WTC11 (cell line): ENCODE measurements around the gene SEMA5B. TPM values are rescaled to one million over a fixed set of nuclear protein-coding genes. Genes with fewer than 3 reads are reported as not detected.

ENCODE experiments used
- ATAC-seq: fragments of 200-7000 bp; cut with Tn5 transposase; 2 replicates; pipeline ENCODE4 v1.10.0; 2021; ENCODE audit warnings: mild to moderate bottlenecking, moderate library complexity
- CTCF ChIA-PET: fragments of 300-600 bp; sonication (Branson Sonifier 250); formaldehyde crosslinking; loops from one replicate; lab custom pipeline; 2021; ENCODE audit warnings: antibody characterized with exemption; lab: Charles Lee
- POLR2A ChIA-PET: fragments of 350-600 bp; sonication (Branson Sonifier 250); formaldehyde crosslinking; loops from one replicate; lab custom pipeline; 2021; ENCODE audit warnings: antibody characterized with exemption; lab: Charles Lee
- DNase-seq: peaks from one replicate; pipeline ENCODE4 v3.0.0; 2021; ENCODE audit warnings: low spot score
- H3K27ac Mint-ChIP-seq: 2 replicates; pipeline ENCODE4 v1.8.0; 2021; ENCODE audit warnings: mixed read lengths
- H3K27me3 Mint-ChIP-seq: 2 replicates; pipeline ENCODE4 v1.8.0; 2021; ENCODE audit warnings: low read depth, mild to moderate bottlenecking, moderate library complexity, mixed read lengths
- H3K36me3 Mint-ChIP-seq: 2 replicates; pipeline ENCODE4 v1.8.0; 2021; ENCODE audit warnings: mixed read lengths
- H3K4me1 Mint-ChIP-seq: 2 replicates; pipeline ENCODE4 v1.8.0; 2022; ENCODE audit warnings: mixed read lengths
- H3K4me3 Mint-ChIP-seq: 2 replicates; pipeline ENCODE4 v1.8.0; 2021; ENCODE audit warnings: mild to moderate bottlenecking, moderate library complexity, mixed read lengths
- H3K9me3 Mint-ChIP-seq: 2 replicates; pipeline ENCODE4 v1.8.0; 2021; ENCODE audit warnings: mixed read lengths
- ATF3 ChIP-seq: sonication (generic); formaldehyde crosslinking; conservative IDR thresholded peaks from 2 replicates; pipeline ENCODE4 v1.8.1; 2022; ENCODE audit warnings: mild to moderate bottlenecking, missing genetic modification reagents
- CDX4 ChIP-seq: fragments of 250-450 bp; sonication (Bioruptor Pico); IDR thresholded peaks from 2 replicates; pipeline ENCODE4 v1.9.0; 2021; ENCODE audit warnings: moderate library complexity, mild to moderate bottlenecking, inconsistent platforms, borderline replicate concordance
- CREB1 ChIP-seq: sonication (generic); formaldehyde crosslinking; IDR thresholded peaks from 2 replicates; pipeline ENCODE4 v1.8.0; 2023; ENCODE audit warnings: mild to moderate bottlenecking, missing genetic modification reagents
- ELF4 ChIP-seq: sonication (generic); formaldehyde crosslinking; IDR thresholded peaks from 2 replicates; pipeline ENCODE4 v1.8.1; 2022; ENCODE audit warnings: low read depth, mild to moderate bottlenecking, moderate library complexity, missing genetic modification reagents
- EMX1 ChIP-seq: fragments of 250-450 bp; sonication (Bioruptor Pico); IDR thresholded peaks from 2 replicates; pipeline ENCODE4 v1.8.0; 2021; ENCODE audit warnings: mild to moderate bottlenecking
- ESRRA ChIP-seq: sonication (generic); formaldehyde crosslinking; IDR thresholded peaks from 2 replicates; pipeline ENCODE4 v1.8.1; 2022; ENCODE audit warnings: mild to moderate bottlenecking, missing genetic modification reagents, borderline replicate concordance
- FOXK1 ChIP-seq: sonication (generic); formaldehyde crosslinking; IDR thresholded peaks from 2 replicates; pipeline ENCODE4 v1.8.0; 2022; ENCODE audit warnings: mild to moderate bottlenecking, moderate library complexity, missing genetic modification reagents
- FOXP4 ChIP-seq: sonication (generic); formaldehyde crosslinking; IDR thresholded peaks from 2 replicates; pipeline ENCODE4 v1.8.0; 2022; ENCODE audit warnings: mild to moderate bottlenecking, missing genetic modification reagents
- GABPB1 ChIP-seq: sonication (generic); formaldehyde crosslinking; IDR thresholded peaks from 2 replicates; pipeline ENCODE4 v1.8.1; 2023; ENCODE audit warnings: mild to moderate bottlenecking, missing genetic modification reagents
- GTF2I ChIP-seq: fragments of 250-450 bp; sonication (Bioruptor Pico); conservative IDR thresholded peaks from 2 replicates; pipeline ENCODE4 v1.4.0; 2021; ENCODE audit warnings: mild to moderate bottlenecking
- IRF2 ChIP-seq: sonication (generic); formaldehyde crosslinking; IDR thresholded peaks from 2 replicates; pipeline ENCODE4 v1.8.0; 2022; ENCODE audit warnings: low read depth, missing genetic modification reagents, borderline replicate concordance
- JAZF1 ChIP-seq: fragments of 250-450 bp; sonication (Bioruptor Pico); IDR thresholded peaks from 2 replicates; pipeline ENCODE4 v1.9.0; 2021; ENCODE audit warnings: moderate library complexity, mild to moderate bottlenecking, inconsistent platforms
- JUN ChIP-seq: sonication (generic); formaldehyde crosslinking; IDR thresholded peaks from 2 replicates; pipeline ENCODE4 v1.8.0; 2023; ENCODE audit warnings: mild to moderate bottlenecking, missing genetic modification reagents
- MLX ChIP-seq: sonication (generic); formaldehyde crosslinking; IDR thresholded peaks from 2 replicates; pipeline ENCODE4 v1.8.1; 2023; ENCODE audit warnings: mild to moderate bottlenecking, missing genetic modification reagents, moderate library complexity
- NR2C2 ChIP-seq: sonication (generic); formaldehyde crosslinking; IDR thresholded peaks from 2 replicates; pipeline ENCODE4 v1.8.0; 2022; ENCODE audit warnings: mild to moderate bottlenecking, missing genetic modification reagents
- NR3C1 ChIP-seq: sonication (generic); formaldehyde crosslinking; conservative IDR thresholded peaks from 2 replicates; pipeline ENCODE4 v1.8.1; 2023; ENCODE audit warnings: low read depth, mild to moderate bottlenecking, missing genetic modification reagents
- PREB ChIP-seq: sonication (generic); formaldehyde crosslinking; IDR thresholded peaks from 2 replicates; pipeline ENCODE4 v1.8.1; 2022; ENCODE audit warnings: mild to moderate bottlenecking, missing genetic modification reagents, moderate library complexity, borderline replicate concordance
- PRRX2 ChIP-seq: fragments of 250-450 bp; sonication (Bioruptor Pico); IDR thresholded peaks from 2 replicates; pipeline ENCODE4 v1.8.0; 2021; ENCODE audit warnings: mild to moderate bottlenecking
- RELA ChIP-seq: sonication (generic); formaldehyde crosslinking; IDR thresholded peaks from 2 replicates; pipeline ENCODE4 v1.8.1; 2022; ENCODE audit warnings: missing genetic modification reagents, mild to moderate bottlenecking, borderline replicate concordance
- SMAD3 ChIP-seq: sonication (generic); formaldehyde crosslinking; IDR thresholded peaks from 2 replicates; pipeline ENCODE4 v1.8.0; 2022; ENCODE audit warnings: missing genetic modification reagents, mild to moderate bottlenecking, borderline replicate concordance
- SMAD4 ChIP-seq: sonication (generic); formaldehyde crosslinking; IDR thresholded peaks from 2 replicates; pipeline ENCODE4 v1.8.0; 2022; ENCODE audit warnings: mild to moderate bottlenecking, missing genetic modification reagents
- SP1 ChIP-seq: sonication (generic); formaldehyde crosslinking; conservative IDR thresholded peaks from 2 replicates; pipeline ENCODE4 v1.8.1; 2022; ENCODE audit warnings: missing genetic modification reagents
- TEAD1 ChIP-seq: sonication (generic); formaldehyde crosslinking; IDR thresholded peaks from 2 replicates; pipeline ENCODE4 v1.8.0; 2022; ENCODE audit warnings: mild to moderate bottlenecking, missing genetic modification reagents
- ZBTB43 ChIP-seq: sonication (generic); formaldehyde crosslinking; IDR thresholded peaks from 2 replicates; pipeline ENCODE4 v1.8.1; 2023; ENCODE audit warnings: mild to moderate bottlenecking, missing genetic modification reagents
- ZNF138 ChIP-seq: sonication (generic); formaldehyde crosslinking; conservative IDR thresholded peaks from 2 replicates; pipeline ENCODE4 v1.8.1; 2022; ENCODE audit warnings: mild to moderate bottlenecking, moderate library complexity, missing genetic modification reagents
- ZNF317 ChIP-seq: sonication (generic); formaldehyde crosslinking; IDR thresholded peaks from 2 replicates; pipeline ENCODE4 v1.8.1; 2023; ENCODE audit warnings: low read depth, mild to moderate bottlenecking, moderate library complexity, missing genetic modification reagents, borderline replicate concordance
- ZNF423 ChIP-seq: fragments of 250-450 bp; sonication (Bioruptor Pico); IDR thresholded peaks from 2 replicates; pipeline ENCODE4 v2.1.2; 2022; ENCODE audit warnings: mild to moderate bottlenecking, moderate library complexity
- total RNA-seq: library from RNA; stranded (reverse); gene quantifications from 3 replicates; pipeline ENCODE4 v1.2.3, GENCODE V29; 2021
- TF ChIP-seq, protein P1 (sequence below): fragments of 250-450 bp; sonication (Bioruptor Pico); IDR thresholded peaks from 2 replicates; pipeline ENCODE4 v1.9.0; 2021; ENCODE audit warnings: mild to moderate bottlenecking
- TF ChIP-seq, protein P2 (sequence below): sonication (generic); formaldehyde crosslinking; IDR thresholded peaks from 2 replicates; pipeline ENCODE4 v1.8.0; 2022; ENCODE audit warnings: missing genetic modification reagents

The SEMA5B gene
- total RNA-seq, 1 experiment from 2014 or later = 20.7 TPM

GRCh38 chr3:123053107-123053506 is 25.5 kb upstream of the SEMA5B start:
- H3K27ac Mint-ChIP-seq = no peak overlapping the region
- TF ChIP-seq CREB1 (CRISPR knock-in tag) = no peak
- TF ChIP-seq, protein P1, sequence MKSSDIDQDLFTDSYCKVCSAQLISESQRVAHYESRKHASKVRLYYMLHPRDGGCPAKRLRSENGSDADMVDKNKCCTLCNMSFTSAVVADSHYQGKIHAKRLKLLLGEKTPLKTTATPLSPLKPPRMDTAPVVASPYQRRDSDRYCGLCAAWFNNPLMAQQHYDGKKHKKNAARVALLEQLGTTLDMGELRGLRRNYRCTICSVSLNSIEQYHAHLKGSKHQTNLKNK (CRISPR knock-in tag) = no peak
- no peak for TF ChIP-seq ZNF423 (CRISPR knock-in tag)
- TF ChIP-seq FOXK1 (CRISPR knock-in tag) = no peak
- TF ChIP-seq IRF2 (CRISPR knock-in tag) = no peak
- no peak for TF ChIP-seq ZNF138 (CRISPR knock-in tag)
- no peak for TF ChIP-seq PREB (CRISPR knock-in tag)
- TF ChIP-seq, protein P2, sequence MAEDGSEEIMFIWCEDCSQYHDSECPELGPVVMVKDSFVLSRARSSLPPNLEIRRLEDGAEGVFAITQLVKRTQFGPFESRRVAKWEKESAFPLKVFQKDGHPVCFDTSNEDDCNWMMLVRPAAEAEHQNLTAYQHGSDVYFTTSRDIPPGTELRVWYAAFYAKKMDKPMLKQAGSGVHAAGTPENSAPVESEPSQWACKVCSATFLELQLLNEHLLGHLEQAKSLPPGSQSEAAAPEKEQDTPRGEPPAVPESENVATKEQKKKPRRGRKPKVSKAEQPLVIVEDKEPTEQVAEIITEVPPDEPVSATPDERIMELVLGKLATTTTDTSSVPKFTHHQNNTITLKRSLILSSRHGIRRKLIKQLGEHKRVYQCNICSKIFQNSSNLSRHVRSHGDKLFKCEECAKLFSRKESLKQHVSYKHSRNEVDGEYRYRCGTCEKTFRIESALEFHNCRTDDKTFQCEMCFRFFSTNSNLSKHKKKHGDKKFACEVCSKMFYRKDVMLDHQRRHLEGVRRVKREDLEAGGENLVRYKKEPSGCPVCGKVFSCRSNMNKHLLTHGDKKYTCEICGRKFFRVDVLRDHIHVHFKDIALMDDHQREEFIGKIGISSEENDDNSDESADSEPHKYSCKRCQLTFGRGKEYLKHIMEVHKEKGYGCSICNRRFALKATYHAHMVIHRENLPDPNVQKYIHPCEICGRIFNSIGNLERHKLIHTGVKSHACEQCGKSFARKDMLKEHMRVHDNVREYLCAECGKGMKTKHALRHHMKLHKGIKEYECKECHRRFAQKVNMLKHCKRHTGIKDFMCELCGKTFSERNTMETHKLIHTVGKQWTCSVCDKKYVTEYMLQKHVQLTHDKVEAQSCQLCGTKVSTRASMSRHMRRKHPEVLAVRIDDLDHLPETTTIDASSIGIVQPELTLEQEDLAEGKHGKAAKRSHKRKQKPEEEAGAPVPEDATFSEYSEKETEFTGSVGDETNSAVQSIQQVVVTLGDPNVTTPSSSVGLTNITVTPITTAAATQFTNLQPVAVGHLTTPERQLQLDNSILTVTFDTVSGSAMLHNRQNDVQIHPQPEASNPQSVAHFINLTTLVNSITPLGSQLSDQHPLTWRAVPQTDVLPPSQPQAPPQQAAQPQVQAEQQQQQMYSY (CRISPR knock-in tag) = no peak
- TF ChIP-seq MLX (CRISPR knock-in tag) = no peak
- TF ChIP-seq NR3C1 (CRISPR knock-in tag) = no peak
- TF ChIP-seq SMAD4 (CRISPR knock-in tag) = no peak
- TF ChIP-seq FOXP4 = no peak
- TF ChIP-seq JUN (CRISPR knock-in tag) = no peak
- TF ChIP-seq EMX1 (CRISPR knock-in tag) = no peak
- TF ChIP-seq TEAD1 (CRISPR knock-in tag) = no peak
- TF ChIP-seq GABPB1 (CRISPR knock-in tag) = no peak
- TF ChIP-seq JAZF1 = no peak
- no peak for TF ChIP-seq GTF2I (CRISPR knock-in tag)
- TF ChIP-seq ATF3 (CRISPR knock-in tag) = no peak
- TF ChIP-seq, all 79 proteins: peak for 0
- no peak for ATAC-seq
- Mint-ChIP-seq H3K27me3 (peaks cover 6% of the 10 kb centered on the region), H3K9me3 (no peaks in the 10 kb centered on the region), H3K4me3 (no peak overlapping the region), H3K36me3 (no peaks in the 10 kb centered on the region), H3K4me1 (peaks cover 4% of the 10 kb centered on the region)
- ChIA-PET CTCF (no interaction called here), POLR2A (no interaction called here)
- no peak for DNase-seq

- CTCF ChIA-PET = no interaction called here
- POLR2A ChIA-PET = no interaction called here
- Mint-ChIP-seq H3K36me3 (no peaks in the 10 kb centered on the region), H3K4me1 (peaks cover 10% of the 10 kb centered on the region), H3K27me3 (peaks cover 6% of the 10 kb centered on the region), H3K9me3 (no peaks in the 10 kb centered on the region), H3K27ac (no peak overlapping the region), H3K4me3 (no peak overlapping the region)
- DNase-seq (no peak), ATAC-seq (no peak)
- TF ChIP-seq NR2C2 (CRISPR knock-in tag) (no peak), ZNF317 (CRISPR knock-in tag) (no peak), CDX4 (no peak), ELF4 (no peak), ZBTB43 (CRISPR knock-in tag) (no peak), ESRRA (CRISPR knock-in tag) (no peak), SP1 (CRISPR knock-in tag) (no peak), SMAD3 (CRISPR knock-in tag) (no peak), PRRX2 (CRISPR knock-in tag) (no peak), RELA (CRISPR knock-in tag) (no peak)
These were observed 23.1 kb upstream of the SEMA5B start for GRCh38 chr3:123050666-123051065.
